Mucosa of stomach (tissue), 1 donor: ENCODE measurements around the gene SNRPA.
"Not testable (repeated sequence)": the region's sequence is repeated elsewhere in the genome, so short reads cannot be mapped to it uniquely, and the experiment has no call there.

Experiments used
- H3K27me3 ChIP-seq: one replicate; pipeline ENCODE4 v1.7.0; 2013; ENCODE audit warnings: mild to moderate bottlenecking, low read length; ENCODE audit not compliant: control insufficient read depth, insufficient read depth
- H3K36me3 ChIP-seq: one replicate; pipeline ENCODE4 v1.7.0; 2013; ENCODE audit warnings: low read length; ENCODE audit not compliant: control insufficient read depth, insufficient read depth
- H3K4me1 ChIP-seq: one replicate; pipeline ENCODE4 v1.7.0; 2013; ENCODE audit warnings: mild to moderate bottlenecking, low read length; ENCODE audit not compliant: control insufficient read depth, insufficient read depth
- H3K4me3 ChIP-seq: one replicate; pipeline ENCODE4 v1.7.0; 2013; ENCODE audit warnings: low read length
- H3K9ac ChIP-seq: one replicate; pipeline ENCODE4 v1.7.0; 2013; ENCODE audit warnings: mild to moderate bottlenecking, low read length, moderate library complexity
- H3K9me3 ChIP-seq: one replicate; pipeline ENCODE4 v1.7.0; 2013; ENCODE audit warnings: mild to moderate bottlenecking, low read length, moderate library complexity; ENCODE audit not compliant: control insufficient read depth
- donor health status: Pancreatic carcinoma.

The SNRPA gene

GRCh38 chr19:40755791-40756190 lies 4.8 kb downstream of the SNRPA start:
- peaks cover 12% of the 10 kb centered on the region for H3K36me3 ChIP-seq
- no peak overlapping the region for H3K4me3 ChIP-seq
- peaks cover 16% of the 10 kb centered on the region for H3K4me1 ChIP-seq
- no peak overlapping the region for H3K9ac ChIP-seq
- H3K9me3 ChIP-seq: no peaks in the 10 kb centered on the region
- no peaks in the 10 kb centered on the region for H3K27me3 ChIP-seq

- H3K4me3 ChIP-seq: no peak overlapping the region
- peaks cover 16% of the 10 kb centered on the region for H3K4me1 ChIP-seq
- no peaks in the 10 kb centered on the region for H3K27me3 ChIP-seq
- H3K36me3 ChIP-seq: peaks cover 12% of the 10 kb centered on the region
- no peaks in the 10 kb centered on the region for H3K9me3 ChIP-seq
- H3K9ac ChIP-seq: no peak overlapping the region
Measured at GRCh38 chr19:40756502-40757110, 5.6 kb downstream of the SNRPA start.

GRCh38 chr19:40758491-40758890 lies 7.5 kb downstream of the SNRPA start:
- Histone ChIP-seq H3K9ac (no peak overlapping the region), H3K4me3 (no peak overlapping the region), H3K4me1 (peaks cover 16% of the 10 kb centered on the region), H3K9me3 (no peaks in the 10 kb centered on the region), H3K36me3 (peaks cover 14% of the 10 kb centered on the region), H3K27me3 (no peaks in the 10 kb centered on the region)

- no peak overlapping the region for H3K9ac ChIP-seq
- H3K4me3 ChIP-seq: no peak overlapping the region
- no peaks in the 10 kb centered on the region for H3K27me3 ChIP-seq
- H3K36me3 ChIP-seq: peaks cover 22% of the 10 kb centered on the region
- no peaks in the 10 kb centered on the region for H3K9me3 ChIP-seq
- peaks cover 11% of the 10 kb centered on the region for H3K4me1 ChIP-seq
Measured at GRCh38 chr19:40759352-40759751, 8.3 kb downstream of the SNRPA start.

- H3K9ac ChIP-seq: no peak overlapping the region
- no peak overlapping the region for H3K4me3 ChIP-seq
- no peaks in the 10 kb centered on the region for H3K27me3 ChIP-seq
- no peaks in the 10 kb centered on the region for H3K9me3 ChIP-seq
- peaks cover 39% of the 10 kb centered on the region for H3K36me3 ChIP-seq
- H3K4me1 ChIP-seq: no peaks in the 10 kb centered on the region
Measured at GRCh38 chr19:40762754-40763470, 11.9 kb downstream of the SNRPA start.

GRCh38 chr19:40763526-40763925 lies 12.5 kb downstream of the SNRPA start:
- no peak overlapping the region for H3K9ac ChIP-seq
- H3K36me3 ChIP-seq: peaks cover 39% of the 10 kb centered on the region
- H3K4me3 ChIP-seq: no peak overlapping the region
- H3K9me3 ChIP-seq: no peaks in the 10 kb centered on the region
- H3K4me1 ChIP-seq: no peaks in the 10 kb centered on the region
- no peaks in the 10 kb centered on the region for H3K27me3 ChIP-seq

GRCh38 chr19:40763963-40764362 lies 13.0 kb downstream of the SNRPA start:
- peaks cover 39% of the 10 kb centered on the region for H3K36me3 ChIP-seq
- H3K9ac ChIP-seq: no peak overlapping the region
- no peaks in the 10 kb centered on the region for H3K4me1 ChIP-seq
- no peak overlapping the region for H3K4me3 ChIP-seq
- no peaks in the 10 kb centered on the region for H3K27me3 ChIP-seq
- no peaks in the 10 kb centered on the region for H3K9me3 ChIP-seq

GRCh38 chr19:40766385-40766784 lies 15.4 kb downstream of the SNRPA start:
- not testable (repeated sequence) for H3K4me1 ChIP-seq, H3K27me3 ChIP-seq, H3K9ac ChIP-seq, H3K9me3 ChIP-seq, H3K4me3 ChIP-seq
- peaks cover 27% of the 10 kb centered on the region for H3K36me3 ChIP-seq

- no peak overlapping the region for H3K9ac ChIP-seq
- peaks cover 21% of the 10 kb centered on the region for H3K36me3 ChIP-seq
- H3K4me3 ChIP-seq: no peak overlapping the region
- H3K9me3 ChIP-seq: no peaks in the 10 kb centered on the region
- no peaks in the 10 kb centered on the region for H3K4me1 ChIP-seq
- H3K27me3 ChIP-seq: no peaks in the 10 kb centered on the region
Measured at GRCh38 chr19:40768869-40769268, 17.9 kb downstream of the SNRPA start.

- H3K27me3 ChIP-seq, H3K4me1 ChIP-seq, H3K36me3 ChIP-seq, H3K9me3 ChIP-seq, H3K9ac ChIP-seq, H3K4me3 ChIP-seq: not testable (repeated sequence)
Measured at GRCh38 chr19:40771101-40771862, 20.3 kb downstream of the SNRPA start.

- Histone ChIP-seq H3K4me3 (no peak within 1 kb of the TSS), H3K9ac (no peak within 1 kb of the TSS), H3K27me3 (no peaks in the 10 kb centered on the region), H3K36me3 (no peaks in the 10 kb centered on the region), H3K4me1 (peaks cover 24% of the 10 kb centered on the region), H3K9me3 (no peaks in the 10 kb centered on the region)
Measured at GRCh38 chr19:40774916-40775631, 24.1 kb downstream of the SNRPA start, which contains the start of gene MIA. Gene MIA, plus strand, starts transcription at chr19:40775521. Its CDS starts 22 bp downstream, at chr19:40775543.

- H3K4me3 ChIP-seq: no peak overlapping the region
- H3K27me3 ChIP-seq: no peaks in the 10 kb centered on the region
- peaks cover 24% of the 10 kb centered on the region for H3K4me1 ChIP-seq
- no peak overlapping the region for H3K9ac ChIP-seq
- no peaks in the 10 kb centered on the region for H3K36me3 ChIP-seq
- no peaks in the 10 kb centered on the region for H3K9me3 ChIP-seq
Measured at GRCh38 chr19:40775632-40776022, 24.6 kb downstream of the SNRPA start.
